Measurements from ENCODE around the gene PKNOX2. TPM values are rescaled to one million over a fixed set of nuclear protein-coding genes. Genes with fewer than 3 reads are reported as not detected.

The PKNOX2 gene
- total RNA-seq, 1 donor from 2014 or later, result not detected

DNA sequence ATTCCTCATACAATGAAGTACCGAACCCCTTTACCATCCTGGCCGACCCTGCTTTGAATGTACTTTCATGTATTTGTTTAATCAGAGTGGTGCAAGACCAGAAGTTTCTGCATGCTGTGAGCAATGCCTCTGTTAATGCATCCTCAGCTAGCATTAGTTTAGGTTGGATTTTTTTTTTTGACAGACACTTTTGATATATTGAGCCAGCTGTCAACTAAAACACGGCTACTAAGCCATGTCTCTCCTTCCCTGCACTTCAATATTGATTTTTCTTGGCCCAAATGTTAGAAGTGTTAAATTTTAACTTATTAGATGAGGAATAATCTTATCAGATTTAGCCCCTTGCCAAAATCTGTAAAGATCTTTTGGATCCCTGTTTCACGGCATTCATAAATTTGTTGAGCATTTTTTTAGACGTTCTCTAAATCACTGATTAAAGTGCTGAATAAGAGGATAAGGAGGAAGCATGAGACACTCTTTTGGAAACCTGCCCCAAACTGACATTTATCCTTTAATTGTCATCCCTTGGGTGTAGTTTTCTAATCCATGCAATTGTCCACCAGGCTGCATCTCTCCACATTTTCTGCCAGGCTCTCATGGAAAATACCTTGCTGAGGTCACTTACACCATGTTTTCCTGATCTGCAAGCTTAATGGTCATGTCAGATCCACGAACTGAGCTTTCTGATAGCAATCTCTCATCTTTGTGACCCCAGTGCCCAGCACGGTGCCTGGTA is 200.8 kb downstream of the PKNOX2 start:
- TF ChIP-seq, protein P1, sequence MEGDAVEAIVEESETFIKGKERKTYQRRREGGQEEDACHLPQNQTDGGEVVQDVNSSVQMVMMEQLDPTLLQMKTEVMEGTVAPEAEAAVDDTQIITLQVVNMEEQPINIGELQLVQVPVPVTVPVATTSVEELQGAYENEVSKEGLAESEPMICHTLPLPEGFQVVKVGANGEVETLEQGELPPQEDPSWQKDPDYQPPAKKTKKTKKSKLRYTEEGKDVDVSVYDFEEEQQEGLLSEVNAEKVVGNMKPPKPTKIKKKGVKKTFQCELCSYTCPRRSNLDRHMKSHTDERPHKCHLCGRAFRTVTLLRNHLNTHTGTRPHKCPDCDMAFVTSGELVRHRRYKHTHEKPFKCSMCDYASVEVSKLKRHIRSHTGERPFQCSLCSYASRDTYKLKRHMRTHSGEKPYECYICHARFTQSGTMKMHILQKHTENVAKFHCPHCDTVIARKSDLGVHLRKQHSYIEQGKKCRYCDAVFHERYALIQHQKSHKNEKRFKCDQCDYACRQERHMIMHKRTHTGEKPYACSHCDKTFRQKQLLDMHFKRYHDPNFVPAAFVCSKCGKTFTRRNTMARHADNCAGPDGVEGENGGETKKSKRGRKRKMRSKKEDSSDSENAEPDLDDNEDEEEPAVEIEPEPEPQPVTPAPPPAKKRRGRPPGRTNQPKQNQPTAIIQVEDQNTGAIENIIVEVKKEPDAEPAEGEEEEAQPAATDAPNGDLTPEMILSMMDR (IDR thresholded peaks at IDR 0.05), result no peak
- Mint-ChIP-seq H3K9me3 (no peaks in the 10 kb centered on the region), H3K27me3 (peaks cover 12% of the 10 kb centered on the region), H3K36me3 (ENCODE audit: low read depth) (no peaks in the 10 kb centered on the region), H3K4me1 (no peaks in the 10 kb centered on the region), H3K4me3 (no peak overlapping the region), H3K27ac (no peak overlapping the region)
- CTCF ChIA-PET, result interaction anchor here (1.0 kb wide), 1 partner anchor 40 kb away, joined by 3 read pairs; no protein-coding TSS in a partner anchor
- ATAC-seq (ENCODE audit: low read depth), result no peak
- POLR2A ChIA-PET, result no interaction called here
- no peak for DNase-seq
- intact Hi-C loops (cut with micrococcal nuclease), result no loop called here

DNA sequence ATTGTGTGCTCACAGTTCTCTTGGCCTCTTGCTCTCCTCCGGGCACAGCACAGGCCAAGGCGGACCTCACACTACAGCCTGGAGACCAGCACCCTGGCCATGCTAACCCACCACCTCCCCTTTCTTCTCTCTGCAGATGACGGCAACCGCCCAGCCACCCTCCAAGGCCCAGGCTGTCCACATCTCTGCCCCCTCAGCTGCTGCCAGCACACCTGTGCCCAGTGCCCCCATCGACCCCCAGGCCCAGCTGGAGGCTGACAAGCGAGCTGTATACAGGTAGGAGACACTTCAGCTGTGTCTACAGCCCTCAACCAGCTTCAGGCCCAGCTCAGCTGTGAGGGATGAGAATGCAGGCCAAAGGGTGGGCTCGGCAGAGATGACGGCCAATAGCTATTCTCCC is 203.2 kb downstream of the PKNOX2 start:
- peaks cover 21% of the 10 kb centered on the region for H3K27me3 Mint-ChIP-seq
- POLR2A ChIA-PET, result no interaction called here
- H3K36me3 Mint-ChIP-seq (ENCODE audit: low read depth), result no peaks in the 10 kb centered on the region
- H3K9me3 Mint-ChIP-seq, result no peaks in the 10 kb centered on the region
- no peak for DNase-seq
- CTCF ChIA-PET, result no interaction called here
- ATAC-seq (ENCODE audit: low read depth), result no peak
- H3K4me3 Mint-ChIP-seq, result no peak overlapping the region
- TF ChIP-seq, protein P1 (IDR thresholded peaks at IDR 0.05), result no peak
- intact Hi-C loops (cut with micrococcal nuclease), result no loop called here
- no peak overlapping the region for H3K27ac Mint-ChIP-seq
- H3K4me1 Mint-ChIP-seq, result no peaks in the 10 kb centered on the region

DNA sequence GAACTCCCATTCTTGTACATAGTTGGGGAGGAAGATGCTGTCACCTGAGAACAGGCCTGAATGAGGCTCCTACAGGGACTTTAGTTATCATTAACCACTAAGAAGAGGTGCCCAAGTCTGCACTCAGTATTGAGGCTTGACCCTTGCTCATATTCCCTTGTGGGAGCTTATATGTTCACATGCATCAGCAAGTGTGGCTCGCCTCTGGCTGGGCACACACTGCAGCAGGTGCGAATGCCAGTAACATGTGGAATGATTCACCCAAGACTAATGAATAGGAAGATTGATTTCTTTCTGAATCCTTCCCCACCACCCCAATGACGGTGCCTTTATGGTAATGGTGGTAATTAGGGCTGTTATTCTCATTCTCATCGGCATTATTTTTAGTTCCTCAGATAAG is 204.2 kb downstream of the PKNOX2 start:
- Mint-ChIP-seq H3K4me1 (no peaks in the 10 kb centered on the region), H3K27ac (no peak overlapping the region), H3K27me3 (peaks cover 24% of the 10 kb centered on the region), H3K4me3 (no peak overlapping the region), H3K36me3 (ENCODE audit: low read depth) (no peaks in the 10 kb centered on the region), H3K9me3 (no peaks in the 10 kb centered on the region)
- TF ChIP-seq, protein P1 (IDR thresholded peaks at IDR 0.05), result no peak
- ATAC-seq (ENCODE audit: low read depth), result no peak
- CTCF ChIA-PET, result no interaction called here
- no peak for DNase-seq
- intact Hi-C loops (cut with micrococcal nuclease), result no loop called here
- POLR2A ChIA-PET, result no interaction called here

DNA sequence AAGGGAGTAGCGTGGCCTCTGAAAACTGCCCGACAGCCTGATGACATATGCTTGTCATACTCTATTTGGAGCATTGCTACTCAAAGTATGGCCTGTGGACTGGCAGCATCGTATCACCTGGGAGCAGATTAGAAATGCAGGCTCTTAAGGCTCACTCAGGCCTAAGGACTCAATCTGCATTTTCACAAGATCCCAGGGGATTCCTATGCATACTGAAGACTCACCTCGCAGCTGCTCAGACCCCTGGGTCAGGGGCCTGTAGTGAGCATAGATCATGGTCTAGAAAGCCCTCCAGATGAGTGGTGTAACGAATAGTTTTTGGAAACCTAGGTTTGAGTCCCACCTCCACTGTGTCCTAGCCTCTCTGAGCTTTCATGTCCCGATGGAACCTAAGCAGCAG is 205.3 kb downstream of the PKNOX2 start:
- Mint-ChIP-seq H3K4me3 (no peak overlapping the region), H3K27me3 (peaks cover 24% of the 10 kb centered on the region), H3K4me1 (no peaks in the 10 kb centered on the region), H3K36me3 (ENCODE audit: low read depth) (no peaks in the 10 kb centered on the region), H3K27ac (no peak overlapping the region), H3K9me3 (no peaks in the 10 kb centered on the region)
- ATAC-seq (ENCODE audit: low read depth), result no peak
- ChIA-PET POLR2A (no interaction called here), CTCF (no interaction called here)
- DNase-seq, result no peak
- intact Hi-C loops (cut with micrococcal nuclease), result no loop called here
- TF ChIP-seq, protein P1 (IDR thresholded peaks at IDR 0.05), result no peak

DNA sequence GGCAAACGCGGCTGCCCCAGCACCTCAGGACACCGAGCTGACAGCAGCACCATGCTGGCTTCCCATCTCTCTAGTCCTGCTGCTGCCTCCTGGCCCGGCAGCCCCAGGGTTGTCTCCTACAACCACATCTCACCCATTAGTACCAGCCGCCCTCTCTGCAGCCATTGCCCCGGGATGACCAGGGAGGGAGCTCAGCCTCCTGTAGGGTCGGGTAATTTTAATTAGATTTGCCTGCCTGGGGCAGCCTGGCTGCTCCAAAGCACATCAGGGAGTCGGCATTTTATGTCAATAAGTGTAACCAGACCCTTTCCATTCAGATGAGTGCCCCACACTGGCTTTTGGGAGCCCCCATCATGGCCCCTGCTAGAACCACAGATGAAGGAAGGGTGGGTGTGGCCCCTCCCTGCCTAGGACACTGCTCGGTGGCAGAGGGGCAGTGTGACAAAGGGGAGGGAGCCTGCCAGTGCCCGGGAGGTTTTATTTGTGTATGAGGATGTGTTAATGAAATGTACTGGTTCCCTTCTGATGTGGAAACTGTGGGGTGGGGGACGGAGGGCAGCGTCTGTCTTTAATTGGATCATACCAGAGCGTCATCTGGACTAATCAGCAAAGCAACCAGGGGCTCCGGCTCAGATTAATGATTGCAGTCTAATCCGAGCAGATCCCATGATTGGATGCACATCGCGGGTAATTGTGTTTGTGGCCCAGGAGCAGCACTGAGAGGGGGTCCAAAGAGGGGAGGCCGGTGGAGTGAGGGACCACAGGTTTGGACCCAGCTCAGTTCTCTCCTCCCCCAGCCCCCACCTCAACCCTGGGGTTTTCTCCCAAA is 206.2 kb downstream of the PKNOX2 start:
- DNase-seq, result no peak
- no peaks in the 10 kb centered on the region for H3K9me3 Mint-ChIP-seq
- H3K4me1 Mint-ChIP-seq, result no peaks in the 10 kb centered on the region
- H3K27me3 Mint-ChIP-seq, result peaks cover 26% of the 10 kb centered on the region
- no peak overlapping the region for H3K27ac Mint-ChIP-seq
- intact Hi-C loops (cut with micrococcal nuclease), result no loop called here
- H3K4me3 Mint-ChIP-seq, result no peak overlapping the region
- no peaks in the 10 kb centered on the region for H3K36me3 Mint-ChIP-seq (ENCODE audit: low read depth)
- TF ChIP-seq, protein P1 (IDR thresholded peaks at IDR 0.05), result no peak
- no peak for ATAC-seq (ENCODE audit: low read depth)
- CTCF ChIA-PET, result no interaction called here
- POLR2A ChIA-PET, result no interaction called here
